DMS114 treated with DMSO at 0.1 percent for 48 hours (cell line): ENCODE measurements around the gene ACOXL.
"Not testable (repeated sequence)": the region's sequence is repeated elsewhere in the genome, so short reads cannot be mapped to it uniquely, and the experiment has no call there.

Experiments used
- DNase-seq: peaks from one replicate; lab custom pipeline; 2025; ENCODE audit not compliant: unreplicated experiment; lab: John Stamatoyannopoulos, UW

Gene ACOXL

DNA sequence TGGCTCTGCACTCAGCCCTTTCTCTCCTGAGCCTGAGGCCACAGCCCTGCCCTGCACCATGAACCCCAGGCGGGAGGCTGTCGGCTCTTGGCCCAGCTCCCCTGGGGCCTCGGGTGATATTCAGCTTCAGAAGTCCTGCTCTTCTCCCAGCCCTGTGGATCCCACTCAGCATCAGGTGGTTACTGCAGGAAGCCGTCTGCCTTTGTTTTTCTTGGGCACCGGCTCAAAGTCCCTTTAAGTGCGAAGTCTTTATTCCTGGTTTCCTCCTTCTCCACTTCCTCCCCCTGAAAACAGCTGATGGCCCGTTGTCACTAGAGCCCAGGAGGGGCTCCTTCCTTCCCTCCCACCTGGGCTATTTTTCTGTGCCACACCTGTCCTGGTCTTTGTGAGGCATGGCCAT, 226.8 kb downstream of the ACOXL start:
- DNase-seq: no peak

DNA sequence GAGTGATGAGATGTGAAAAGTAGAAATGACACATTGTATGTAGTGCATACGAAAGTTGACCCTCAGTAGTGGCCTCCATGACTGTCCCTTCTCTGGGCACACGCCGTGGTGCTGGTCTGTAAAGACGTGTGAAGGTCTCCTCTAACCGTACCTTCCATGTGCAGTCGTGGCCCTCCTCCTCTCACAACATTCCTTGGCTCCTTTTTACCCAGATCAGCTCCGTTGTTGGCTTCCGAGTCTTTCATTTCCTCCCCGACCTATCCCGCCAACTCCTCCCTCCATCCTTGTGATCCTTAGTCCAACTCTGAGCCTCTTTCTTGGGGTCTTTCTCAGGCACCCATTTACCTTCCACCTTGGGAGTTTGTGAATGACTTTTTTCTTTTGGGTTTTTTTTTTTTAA, 227.9 kb downstream of the ACOXL start:
- DNase-seq: no peak

DNA sequence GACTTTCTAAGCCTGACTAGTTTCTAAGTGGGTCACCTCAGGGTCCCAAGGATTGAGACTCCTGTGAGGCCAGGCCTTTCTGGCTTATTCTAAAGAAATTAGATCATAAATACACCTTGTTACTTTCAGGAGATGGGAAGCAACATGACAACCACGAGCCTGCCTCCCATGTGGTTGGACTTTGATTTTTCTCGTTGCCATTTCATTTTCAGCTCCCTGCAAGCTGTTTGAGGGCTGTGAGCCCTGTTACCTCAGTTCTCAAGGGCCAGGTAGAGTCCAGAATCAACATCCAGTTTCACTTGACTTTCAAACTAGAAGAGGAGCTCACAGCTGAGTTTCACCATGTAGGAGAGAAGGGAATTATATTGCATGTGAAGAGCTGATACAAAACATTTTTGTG, 228.6 kb downstream of the ACOXL start:
- DNase-seq: no peak

DNA sequence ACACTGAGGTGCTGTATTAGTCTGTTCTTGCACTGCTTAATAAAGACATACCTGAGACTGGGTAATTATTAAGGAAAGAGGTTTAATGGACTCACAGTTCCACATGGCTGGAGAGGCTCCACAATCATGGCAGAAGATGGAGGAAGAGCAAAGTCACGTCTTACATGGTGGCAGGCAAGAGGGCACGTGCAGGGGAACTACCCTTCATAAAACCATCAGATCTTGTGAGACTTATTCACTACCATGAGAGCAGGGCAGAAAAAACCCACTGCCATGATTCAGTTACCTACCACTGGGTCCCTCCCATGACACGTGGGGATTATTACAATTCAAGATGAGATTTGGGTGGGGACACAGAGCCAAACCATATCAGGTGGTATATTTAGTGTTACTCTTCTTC, 229.3 kb downstream of the ACOXL start:
- not testable (repeated sequence) for DNase-seq

DNA sequence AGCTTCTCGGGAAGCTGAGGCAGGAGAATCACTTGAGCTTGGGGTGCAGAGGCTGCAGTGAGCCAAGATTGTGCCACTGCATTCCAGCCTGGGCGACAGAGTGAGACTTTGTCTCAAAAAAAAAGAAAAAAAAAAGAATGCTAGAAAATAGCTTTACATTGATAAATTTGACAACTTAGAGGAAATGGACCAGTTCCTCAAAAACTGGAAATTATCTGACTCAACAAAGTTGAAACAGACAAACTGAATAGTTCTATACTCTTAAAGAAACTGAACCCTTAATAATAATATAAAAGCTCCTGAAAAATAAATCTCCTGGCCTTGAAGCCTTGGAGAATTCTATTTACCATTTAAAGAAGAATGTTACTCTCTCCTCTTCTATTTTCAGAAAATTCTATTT, 237.3 kb downstream of the ACOXL start:
- DNase-seq: no peak

DNA sequence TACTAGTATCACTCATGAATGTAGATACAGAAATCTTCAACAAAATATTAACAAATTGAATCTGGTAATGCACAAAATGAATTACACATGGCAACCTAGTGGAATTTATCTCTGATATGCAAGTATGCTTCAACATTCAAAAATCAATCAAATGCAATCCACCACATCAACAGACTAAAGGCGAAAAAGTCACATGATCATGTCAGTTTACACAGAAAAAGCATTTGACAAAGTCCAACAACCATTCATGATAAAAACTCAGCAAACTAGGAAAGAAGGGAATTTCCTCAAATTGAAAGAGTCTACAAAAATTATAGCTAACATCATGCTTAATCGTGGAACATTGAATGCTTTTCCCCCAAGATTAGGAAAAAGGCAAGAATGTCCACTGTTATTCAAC, 237.8 kb downstream of the ACOXL start:
- no peak for DNase-seq

DNA sequence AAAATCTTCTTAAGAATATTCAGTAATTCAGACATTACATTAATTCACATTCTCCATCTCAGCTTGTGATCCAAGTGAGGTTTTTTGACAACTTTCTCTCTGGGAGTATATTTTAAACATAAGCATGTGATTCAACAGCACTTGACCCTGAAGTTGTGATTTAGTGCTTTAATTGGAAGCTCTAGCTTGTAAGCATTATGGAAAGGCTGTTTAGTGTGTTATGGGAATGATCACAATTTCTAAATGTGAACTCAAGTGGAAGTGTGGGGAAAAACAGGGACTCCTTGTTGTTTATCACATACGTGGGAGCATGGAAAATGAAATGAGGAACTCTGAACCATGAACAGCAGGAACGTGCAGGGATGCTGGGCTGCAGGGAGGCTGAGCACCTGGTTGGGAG, 239.4 kb downstream of the ACOXL start:
- no peak for DNase-seq

DNA sequence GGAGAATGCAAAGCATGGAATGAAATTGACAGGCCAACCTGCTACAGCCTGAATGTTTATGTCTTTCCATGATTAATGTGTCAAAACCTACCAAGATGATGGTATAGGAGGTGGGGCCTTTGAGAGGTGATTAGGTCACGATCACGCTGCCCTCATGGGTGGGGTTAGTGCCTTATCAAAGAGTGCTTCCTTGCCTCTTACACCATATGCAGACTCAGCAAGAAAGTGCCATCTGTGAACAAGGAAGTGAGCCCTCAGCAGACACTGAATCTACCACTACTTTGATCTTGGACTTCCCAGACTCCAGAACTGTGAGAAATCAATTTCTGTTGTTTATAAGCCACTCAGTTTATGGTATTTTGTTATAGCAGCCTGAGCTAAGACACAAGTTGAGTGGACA, 240.9 kb downstream of the ACOXL start:
- no peak for DNase-seq

DNA sequence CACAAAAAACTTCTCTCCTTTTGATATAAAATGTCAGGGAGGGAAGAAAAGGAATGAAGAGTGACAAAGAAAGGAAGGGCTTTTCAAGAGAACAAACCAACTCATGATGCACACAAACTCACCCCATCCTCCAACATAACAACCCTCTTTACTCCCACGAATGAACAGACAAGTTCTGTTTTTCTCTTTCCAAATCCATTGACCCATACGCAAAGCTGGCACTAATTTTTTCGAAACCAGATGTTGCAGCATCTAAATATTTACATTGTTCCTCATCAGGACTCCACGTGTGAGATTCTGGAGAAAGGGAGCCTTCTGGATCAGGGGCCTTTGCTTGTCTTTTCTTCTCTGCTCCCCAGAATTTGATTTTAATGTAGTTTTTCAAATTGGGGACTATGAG, 245.0 kb downstream of the ACOXL start:
- no peak for DNase-seq

DNA sequence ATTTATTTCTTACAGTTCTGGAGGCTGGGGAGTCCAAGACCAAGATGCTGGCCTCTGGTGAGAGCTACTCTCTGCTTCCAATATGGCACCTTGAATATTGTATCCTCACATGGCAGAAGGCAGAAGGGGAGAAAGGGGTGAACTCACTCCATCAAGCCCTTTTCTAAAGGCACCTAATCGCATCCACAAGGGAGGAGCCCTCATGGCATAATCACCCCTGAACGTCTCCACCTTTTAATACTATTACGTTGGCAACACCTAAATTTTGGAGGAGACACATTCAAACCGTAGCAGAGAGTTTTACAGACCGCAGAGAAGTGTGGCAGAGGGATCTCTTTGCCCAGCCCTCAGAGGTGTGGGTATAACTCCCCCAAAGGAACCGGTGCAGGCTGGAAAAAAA, 245.8 kb downstream of the ACOXL start:
- DNase-seq: no peak

DNA sequence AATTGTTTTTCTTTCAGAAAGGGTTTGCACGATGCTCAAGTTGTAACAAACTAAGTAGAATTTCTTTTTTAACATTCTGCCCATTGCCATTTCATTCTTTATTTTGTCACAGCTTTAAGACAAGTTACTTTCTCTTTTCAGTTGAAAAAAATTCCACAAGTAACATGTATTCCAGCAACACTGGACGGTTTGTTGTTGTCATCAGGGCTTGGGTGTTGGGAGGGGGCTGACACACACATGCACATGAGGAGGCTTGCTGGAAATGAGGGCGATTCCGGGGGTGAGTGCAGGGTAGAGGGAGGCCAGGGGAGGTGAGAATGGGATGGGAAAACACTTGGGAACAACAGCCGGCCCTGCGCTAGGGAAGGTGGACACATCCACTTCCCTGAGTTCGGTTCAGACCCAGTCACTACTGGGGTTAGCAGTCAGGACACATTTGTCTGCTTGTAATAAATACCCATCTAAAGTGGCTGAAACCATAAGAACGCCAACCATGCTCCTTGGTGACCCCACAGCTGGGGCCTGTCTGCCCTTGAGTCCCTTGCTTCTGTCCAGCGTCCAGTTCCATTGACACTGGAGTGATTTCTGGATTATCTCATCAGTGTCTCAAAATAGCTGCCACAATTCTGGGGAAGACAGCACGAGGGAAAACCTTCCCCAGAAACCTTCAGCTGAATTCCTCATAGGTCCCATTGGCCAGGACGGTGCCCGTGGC, 246.5 kb downstream of the ACOXL start:
- DNase-seq: no peak

DNA sequence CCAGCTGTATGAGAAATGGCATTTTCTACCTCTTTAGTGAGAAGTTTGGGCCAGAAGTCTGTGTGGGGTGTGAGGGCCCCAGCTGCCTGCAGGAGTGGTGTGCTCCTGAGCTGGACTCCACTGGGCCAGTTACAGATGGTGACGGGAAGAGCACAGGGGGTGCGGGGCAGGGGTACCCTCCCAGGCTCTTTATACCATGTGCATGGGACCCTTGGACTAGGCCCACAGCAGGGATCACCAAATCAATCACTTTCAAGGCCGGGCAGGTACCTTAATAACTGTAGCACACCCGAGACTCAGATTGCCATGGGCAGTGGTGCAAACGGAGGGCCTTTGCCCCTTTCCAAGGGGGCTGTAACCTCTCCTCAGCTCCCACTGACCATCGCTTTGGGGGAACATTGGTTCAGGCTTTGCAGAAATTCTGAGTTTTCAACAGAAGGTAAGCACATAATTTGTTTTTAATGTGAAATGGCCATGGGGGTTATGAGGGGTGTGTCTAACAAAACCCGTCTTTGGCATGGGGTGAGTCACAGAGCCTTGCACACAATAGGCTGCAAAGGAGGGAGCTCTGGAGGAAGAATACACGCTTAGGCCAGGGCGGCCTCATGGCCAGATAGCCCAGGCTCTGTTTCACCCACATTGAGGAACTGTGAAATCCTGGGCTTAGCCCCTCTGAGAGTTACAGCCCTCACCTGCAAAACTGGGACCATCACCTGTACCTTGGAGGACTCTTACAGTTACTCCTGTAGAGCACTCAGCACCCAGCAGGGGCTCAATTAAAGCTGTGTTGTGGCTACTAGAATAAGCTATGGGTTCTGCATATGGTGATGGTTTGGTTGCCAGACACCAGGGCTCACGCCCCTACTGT, 247.3 kb downstream of the ACOXL start:
- DNase-seq: no peak

DNA sequence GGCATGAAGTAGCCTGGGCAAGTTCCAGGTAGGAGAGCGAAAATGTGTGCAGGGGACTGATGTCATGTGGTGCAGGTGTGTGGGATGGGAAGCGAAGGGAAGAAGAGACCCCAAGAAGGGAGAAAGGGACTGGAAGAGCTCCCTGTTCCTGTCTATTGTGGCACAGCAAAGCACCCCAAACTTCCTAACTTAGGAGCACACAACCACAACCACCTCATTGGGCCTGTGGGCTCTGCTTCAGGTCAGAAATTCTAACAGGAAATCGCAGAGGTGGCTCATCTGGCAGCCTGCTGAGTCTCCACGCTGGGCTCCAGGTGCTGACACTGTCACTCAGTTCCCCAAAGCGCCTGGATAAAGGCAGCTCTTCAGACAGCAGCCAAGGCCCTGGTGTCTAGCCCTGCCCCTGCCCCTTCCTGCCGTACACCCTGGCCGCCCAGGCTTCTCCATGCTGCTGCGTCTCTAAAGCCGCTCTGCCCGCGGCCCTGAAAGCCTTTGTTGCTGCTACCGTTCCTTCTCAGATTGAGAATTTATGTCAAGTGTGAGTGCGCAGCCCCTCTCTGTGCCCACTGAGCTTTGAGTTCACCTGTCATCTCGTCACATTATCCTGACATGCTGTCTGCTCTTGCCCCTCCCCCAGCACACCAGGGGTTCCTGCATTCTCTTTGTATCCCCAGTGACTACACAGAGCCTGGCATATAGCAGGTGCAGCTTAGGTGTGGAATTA, 248.1 kb downstream of the ACOXL start:
- DNase-seq: no peak

DNA sequence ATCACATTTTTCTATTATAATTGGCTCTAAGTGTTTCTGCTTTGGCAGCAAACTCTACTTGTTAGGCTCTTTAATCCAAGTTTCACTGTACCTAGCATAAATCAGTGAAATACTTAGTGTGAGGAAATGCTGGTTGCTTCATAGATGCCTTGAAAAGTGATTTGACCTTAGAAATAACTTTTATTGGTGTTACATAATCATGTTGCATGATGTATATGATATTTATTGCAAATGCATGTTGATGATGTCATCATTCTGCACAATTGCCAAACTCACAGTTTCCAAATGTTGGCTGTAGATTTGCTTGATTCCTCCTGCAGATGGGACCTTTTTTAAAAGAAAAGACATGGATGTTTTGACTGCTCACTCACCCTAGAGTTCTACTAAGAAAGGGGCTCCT, 250.8 kb downstream of the ACOXL start:
- DNase-seq: no peak

DNA sequence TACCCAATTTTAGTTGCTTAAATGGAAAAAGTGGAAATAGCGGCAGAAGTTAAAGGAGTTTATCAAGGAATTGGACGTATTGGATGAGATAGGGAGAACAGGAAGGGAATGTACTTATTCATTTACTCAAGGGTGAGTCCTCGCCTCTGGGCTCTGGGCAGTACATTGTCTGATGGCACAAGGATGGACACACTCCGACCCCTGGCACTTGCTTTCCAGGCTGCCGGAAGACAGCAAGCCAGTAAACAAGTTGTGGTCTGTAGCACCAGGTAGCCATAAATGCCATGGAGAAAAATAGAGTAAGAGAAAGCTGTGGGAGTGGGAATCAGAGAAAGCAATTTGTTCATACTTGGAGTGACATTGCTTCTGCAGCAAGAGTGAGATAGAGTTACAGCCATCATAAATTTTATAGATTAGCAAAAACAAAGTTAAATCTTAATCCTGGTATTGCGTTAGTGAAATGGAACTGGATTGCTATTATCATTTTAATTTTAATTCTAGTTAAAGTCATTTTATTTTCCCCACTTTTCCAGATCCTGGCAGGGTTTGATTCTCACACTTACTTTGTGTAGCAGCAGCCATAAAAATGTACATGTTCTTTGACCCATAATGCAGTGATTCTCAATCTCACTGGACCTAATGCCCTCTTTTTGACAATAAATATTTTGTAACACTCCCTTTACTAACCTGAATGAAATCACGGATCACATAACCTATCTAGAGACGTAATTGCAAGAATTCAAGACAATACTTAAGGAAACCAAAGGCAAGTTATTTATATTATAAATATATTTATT, 252.5 kb downstream of the ACOXL start:
- DNase-seq: no peak

DNA sequence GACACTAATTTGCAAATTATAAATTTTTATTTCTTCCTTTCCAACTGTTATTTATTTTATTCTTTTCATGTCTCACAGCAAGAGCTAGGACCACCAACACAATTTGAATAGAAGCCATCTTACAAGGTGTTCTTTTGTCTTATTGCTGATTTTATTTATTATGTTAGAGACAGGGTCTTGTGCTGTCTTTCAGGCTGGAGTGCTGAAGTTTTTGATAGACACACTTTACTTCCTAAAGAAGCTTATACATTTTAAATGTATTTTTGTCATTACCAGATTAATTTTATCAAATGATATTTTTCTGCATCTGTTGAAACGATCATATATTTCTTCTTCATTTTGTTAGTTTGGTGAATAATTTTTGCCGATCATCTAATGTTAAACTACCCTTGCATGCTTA, 258.1 kb downstream of the ACOXL start:
- DNase-seq: no peak

DNA sequence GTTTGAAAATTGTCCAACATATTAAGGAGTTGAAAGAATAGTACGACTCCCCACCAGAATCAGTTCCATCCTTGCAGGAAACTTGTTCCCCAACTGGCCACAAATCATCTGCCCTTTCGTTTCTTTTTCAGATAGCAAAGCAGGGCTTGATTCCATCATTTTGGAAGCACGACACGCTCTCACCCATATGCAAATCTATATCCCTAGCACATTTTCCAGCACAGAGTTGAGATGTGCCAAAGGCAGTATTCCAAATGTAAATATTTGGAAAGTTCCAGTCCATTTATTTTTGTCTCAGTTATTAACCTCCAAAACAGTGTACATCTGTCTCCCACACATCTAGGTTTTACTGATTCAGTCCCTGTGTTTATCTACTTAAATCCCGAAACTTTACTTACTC, 259.5 kb downstream of the ACOXL start:
- no peak for DNase-seq

DNA sequence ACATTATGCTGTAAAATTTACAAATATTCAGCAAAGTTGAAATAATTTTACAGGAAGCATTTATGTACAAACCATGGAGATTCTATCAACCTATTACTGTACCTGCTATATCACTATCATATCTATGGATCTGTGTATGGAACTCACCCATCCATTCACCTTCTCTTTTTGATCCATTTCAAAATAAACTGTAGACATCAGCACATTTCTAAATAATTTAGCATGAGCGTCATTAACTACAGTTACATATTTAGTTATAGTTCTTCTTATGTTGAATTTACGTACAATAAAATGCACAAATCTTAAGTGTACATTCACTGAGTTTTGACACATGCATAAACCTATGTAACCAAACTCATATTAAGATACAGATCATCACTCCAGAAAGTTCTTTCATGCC, 260.5 kb downstream of the ACOXL start:
- no peak for DNase-seq

DNA sequence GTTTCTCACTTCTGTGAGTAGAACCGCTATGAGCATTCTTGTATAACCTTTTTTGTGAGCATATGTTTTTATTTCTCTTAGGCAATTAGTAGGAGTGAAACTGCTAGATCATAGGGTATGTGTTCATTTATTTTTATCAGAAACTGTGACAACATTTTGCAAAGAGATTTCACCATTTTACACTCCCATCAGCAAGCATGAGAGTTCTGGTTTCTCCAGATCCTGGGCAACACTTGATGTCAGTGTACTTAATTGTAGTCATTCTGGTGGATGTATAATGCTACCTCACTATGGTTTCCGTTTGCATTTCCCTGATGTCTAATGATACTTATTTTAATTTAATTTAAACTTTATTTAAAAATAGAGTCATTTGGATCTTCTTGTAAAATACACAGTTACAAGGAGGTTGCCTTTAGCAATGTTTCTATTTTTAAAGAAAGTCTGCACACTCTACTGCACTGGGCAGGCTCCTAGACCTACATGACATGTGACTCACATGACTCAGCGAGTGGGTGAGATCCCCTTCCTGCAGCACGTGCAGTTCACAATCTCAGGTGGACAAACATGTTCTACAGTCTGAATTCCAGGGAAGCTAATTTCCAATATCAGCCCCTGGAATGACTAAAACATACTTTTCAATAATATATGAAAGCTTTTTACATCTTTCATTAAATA, 261.3 kb downstream of the ACOXL start:
- no peak for DNase-seq

DNA sequence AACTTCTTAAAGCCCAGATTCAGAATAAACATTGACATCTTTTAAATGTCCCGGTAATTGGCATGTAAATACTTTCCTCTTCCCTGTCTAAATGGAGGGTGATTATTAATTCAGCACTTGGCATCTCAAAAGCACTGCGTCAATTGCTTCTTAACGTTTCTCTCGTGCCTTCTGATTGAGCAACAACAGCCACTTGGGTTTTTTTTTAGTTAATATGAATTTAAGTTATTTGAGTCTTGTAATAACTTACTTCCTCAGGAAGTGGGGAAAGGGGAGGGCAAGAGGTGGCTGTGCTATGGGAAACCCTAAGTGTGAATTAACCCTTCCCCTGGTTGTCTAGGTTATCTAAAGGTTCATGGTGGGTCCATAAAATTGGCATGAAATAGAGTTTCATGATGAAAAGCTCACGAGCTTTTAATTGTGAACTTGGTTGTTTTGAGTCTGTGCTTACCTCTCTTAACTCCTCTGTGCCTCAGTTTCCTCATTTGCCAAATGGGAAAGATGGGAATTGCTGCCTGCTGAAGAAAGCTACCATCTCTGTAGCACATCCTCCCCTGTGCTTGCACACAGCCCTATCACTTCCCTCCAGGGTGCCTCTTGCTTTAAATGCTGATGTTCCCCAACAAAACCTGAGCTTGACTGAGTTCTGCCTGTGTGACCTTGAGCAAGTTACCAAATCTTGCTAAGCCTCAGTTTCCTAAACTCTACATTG, 262.0 kb downstream of the ACOXL start:
- no peak for DNase-seq
